SK-N-SH treated with all-trans-retinoic acid at 6 μM for 48 hours (cell line): Measurements from ENCODE around the gene PRRC2B.

Source experiments
- ATAC-seq: fragments of 200-7000 bp; cut with Tn5 transposase; 3 replicates; pipeline ENCODE4 v1.9.1; 2020; ENCODE audit warnings: mild to moderate bottlenecking, moderate library complexity
- ARNTL ChIP-seq: fragments of 450-650 bp; formaldehyde crosslinking; IDR thresholded peaks from 2 replicates; pipeline ENCODE4 v1.5.0; 2020; ENCODE audit warnings: low read depth, mild to moderate bottlenecking, moderate library complexity, borderline replicate concordance
- CSDC2 ChIP-seq: fragments of 250-450 bp; sonication (Bioruptor Pico); IDR thresholded peaks from 2 replicates; pipeline ENCODE4 v1.5.0; 2020; ENCODE audit warnings: mild to moderate bottlenecking, moderate library complexity
- ESRRG ChIP-seq: fragments of 250-450 bp; sonication (Bioruptor Pico); IDR thresholded peaks from 2 replicates; pipeline ENCODE4 v1.6.1; 2021; ENCODE audit warnings: mild to moderate bottlenecking
- ISL1 ChIP-seq: fragments of 250-450 bp; sonication (Bioruptor Pico); IDR thresholded peaks from 2 replicates; pipeline ENCODE4 v2.1.2; 2022; ENCODE audit warnings: mild to moderate bottlenecking, moderate library complexity
- OSR1 ChIP-seq: fragments of 250-450 bp; sonication (Bioruptor Pico); IDR thresholded peaks from 2 replicates; pipeline ENCODE4 v1.8.0; 2022; ENCODE audit warnings: moderate library complexity, mild to moderate bottlenecking, inconsistent platforms
- PPARA ChIP-seq: fragments of 250-450 bp; sonication (Bioruptor Pico); IDR thresholded peaks from 2 replicates; pipeline ENCODE4 v1.5.0; 2020; ENCODE audit warnings: mild to moderate bottlenecking, borderline replicate concordance
- RARB ChIP-seq: fragments of 250-450 bp; sonication (Bioruptor Pico); IDR thresholded peaks from 2 replicates; pipeline ENCODE4 v1.8.0; 2021; ENCODE audit warnings: mild to moderate bottlenecking, moderate library complexity
- SNAI2 ChIP-seq: fragments of 250-450 bp; sonication (Bioruptor Pico); IDR thresholded peaks from 2 replicates; pipeline ENCODE4 v1.5.0; 2020; ENCODE audit warnings: mild to moderate bottlenecking, moderate library complexity
- TCF4 ChIP-seq: fragments of 250-450 bp; sonication (Bioruptor Pico); IDR thresholded peaks from 2 replicates; pipeline ENCODE4 v1.8.0; 2021; ENCODE audit warnings: mild to moderate bottlenecking, moderate library complexity, borderline replicate concordance
- ZC3H10 ChIP-seq: fragments of 250-450 bp; sonication (Bioruptor Pico); IDR thresholded peaks from 2 replicates; pipeline ENCODE4 v1.5.1; 2021; ENCODE audit warnings: mild to moderate bottlenecking, moderate library complexity
- ZFP3 ChIP-seq: fragments of 250-450 bp; sonication (Bioruptor Pico); IDR thresholded peaks from 2 replicates; pipeline ENCODE4 v1.5.0; 2020; ENCODE audit warnings: mild to moderate bottlenecking, moderate library complexity
- ZFP30 ChIP-seq: fragments of 450-650 bp; formaldehyde crosslinking; IDR thresholded peaks from 2 replicates; pipeline ENCODE4 v1.5.0; 2022; ENCODE audit warnings: mild to moderate bottlenecking, moderate library complexity
- ZNF565 ChIP-seq: fragments of 450-650 bp; formaldehyde crosslinking; conservative IDR thresholded peaks from 2 replicates; pipeline ENCODE4 v1.5.0; 2020; ENCODE audit warnings: low read depth, mild to moderate bottlenecking, moderate library complexity
- TF ChIP-seq, protein P1 (sequence below): fragments of 250-450 bp; sonication (Bioruptor Pico); IDR thresholded peaks from 2 replicates; pipeline ENCODE4 v1.5.1; 2021; ENCODE audit warnings: mild to moderate bottlenecking, moderate library complexity
- TF ChIP-seq, protein P2 (sequence below): fragments of 250-450 bp; sonication (Bioruptor Pico); IDR thresholded peaks from 2 replicates; pipeline ENCODE4 v1.8.0; 2020; ENCODE audit warnings: mild to moderate bottlenecking, moderate library complexity, borderline replicate concordance
- TF ChIP-seq, protein P3 (sequence below): fragments of 250-450 bp; sonication (Bioruptor Pico); IDR thresholded peaks from 2 replicates; pipeline ENCODE4 v1.5.1; 2020; ENCODE audit warnings: low read depth, mild to moderate bottlenecking, moderate library complexity
- TF ChIP-seq, protein P4 (sequence below): fragments of 250-450 bp; sonication (Bioruptor Pico); IDR thresholded peaks from 2 replicates; pipeline ENCODE4 v1.5.0; 2020; ENCODE audit warnings: mild to moderate bottlenecking, moderate library complexity
- TF ChIP-seq, protein P5 (sequence below): fragments of 250-450 bp; sonication (Bioruptor Pico); IDR thresholded peaks from 2 replicates; pipeline ENCODE4 v1.8.0; 2021; ENCODE audit warnings: low read depth, mild to moderate bottlenecking, moderate library complexity, borderline replicate concordance

The PRRC2B gene

DNA sequence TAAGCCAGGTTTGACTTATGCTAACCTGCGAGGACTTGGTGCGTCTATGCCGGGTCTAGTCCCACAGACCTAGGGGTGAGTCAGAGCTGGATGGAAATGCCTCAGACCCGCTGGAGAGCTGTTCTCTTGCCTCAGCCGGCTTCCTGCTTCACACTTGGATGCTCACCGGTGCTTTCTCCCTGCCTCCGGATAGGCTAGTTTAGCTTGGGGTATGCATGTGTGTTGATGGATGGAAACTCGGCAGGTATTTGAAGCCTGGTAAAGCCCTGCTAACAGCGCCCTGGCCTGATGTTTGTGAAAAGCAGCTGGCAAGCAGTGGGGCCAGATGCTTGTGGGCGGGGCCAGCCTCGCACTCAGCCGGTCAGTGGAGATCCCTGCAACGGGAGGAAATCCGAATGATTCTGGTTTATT is 29.3 kb downstream of the PRRC2B start:
- peak; percentile 92 for ATAC-seq
- TF ChIP-seq TCF4 (CRISPR knock-in tag) (0 out of 2 replicates have a peak, but pooled peaks have one; percentile 9), ARNTL (no peak)

DNA sequence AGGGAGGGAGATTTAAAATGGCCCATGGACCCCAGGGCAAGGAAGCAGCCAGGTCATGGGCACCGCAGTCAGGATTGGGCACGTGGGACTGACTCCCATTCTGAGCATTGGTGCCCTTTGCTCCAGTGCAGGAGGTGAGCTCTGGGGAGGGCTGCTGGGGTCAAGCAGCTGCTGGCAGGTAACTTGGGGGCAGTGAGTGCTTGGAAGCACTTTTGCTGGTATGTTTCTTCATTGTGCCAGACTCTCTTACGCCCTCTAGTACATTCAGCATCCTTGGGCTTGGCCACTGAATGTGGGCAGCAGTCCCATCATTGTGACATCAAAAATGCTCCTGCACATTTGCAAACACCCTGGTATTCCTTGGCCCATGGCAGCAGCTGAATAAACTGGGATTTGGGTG is 32.7 kb downstream of the PRRC2B start:
- no peak for ATAC-seq
- TF ChIP-seq ESRRG (CRISPR knock-in tag) (no peak), ZFP3 (CRISPR knock-in tag) (no peak), SNAI2 (CRISPR knock-in tag) (no peak), CSDC2 (no peak), ZC3H10 (CRISPR knock-in tag) (no peak)
- TF ChIP-seq, protein P1, sequence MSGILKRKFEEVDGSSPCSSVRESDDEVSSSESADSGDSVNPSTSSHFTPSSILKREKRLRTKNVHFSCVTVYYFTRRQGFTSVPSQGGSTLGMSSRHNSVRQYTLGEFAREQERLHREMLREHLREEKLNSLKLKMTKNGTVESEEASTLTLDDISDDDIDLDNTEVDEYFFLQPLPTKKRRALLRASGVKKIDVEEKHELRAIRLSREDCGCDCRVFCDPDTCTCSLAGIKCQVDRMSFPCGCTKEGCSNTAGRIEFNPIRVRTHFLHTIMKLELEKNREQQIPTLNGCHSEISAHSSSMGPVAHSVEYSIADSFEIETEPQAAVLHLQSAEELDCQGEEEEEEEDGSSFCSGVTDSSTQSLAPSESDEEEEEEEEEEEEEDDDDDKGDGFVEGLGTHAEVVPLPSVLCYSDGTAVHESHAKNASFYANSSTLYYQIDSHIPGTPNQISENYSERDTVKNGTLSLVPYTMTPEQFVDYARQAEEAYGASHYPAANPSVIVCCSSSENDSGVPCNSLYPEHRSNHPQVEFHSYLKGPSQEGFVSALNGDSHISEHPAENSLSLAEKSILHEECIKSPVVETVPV (CRISPR knock-in tag): no peak
- TF ChIP-seq, protein P2, sequence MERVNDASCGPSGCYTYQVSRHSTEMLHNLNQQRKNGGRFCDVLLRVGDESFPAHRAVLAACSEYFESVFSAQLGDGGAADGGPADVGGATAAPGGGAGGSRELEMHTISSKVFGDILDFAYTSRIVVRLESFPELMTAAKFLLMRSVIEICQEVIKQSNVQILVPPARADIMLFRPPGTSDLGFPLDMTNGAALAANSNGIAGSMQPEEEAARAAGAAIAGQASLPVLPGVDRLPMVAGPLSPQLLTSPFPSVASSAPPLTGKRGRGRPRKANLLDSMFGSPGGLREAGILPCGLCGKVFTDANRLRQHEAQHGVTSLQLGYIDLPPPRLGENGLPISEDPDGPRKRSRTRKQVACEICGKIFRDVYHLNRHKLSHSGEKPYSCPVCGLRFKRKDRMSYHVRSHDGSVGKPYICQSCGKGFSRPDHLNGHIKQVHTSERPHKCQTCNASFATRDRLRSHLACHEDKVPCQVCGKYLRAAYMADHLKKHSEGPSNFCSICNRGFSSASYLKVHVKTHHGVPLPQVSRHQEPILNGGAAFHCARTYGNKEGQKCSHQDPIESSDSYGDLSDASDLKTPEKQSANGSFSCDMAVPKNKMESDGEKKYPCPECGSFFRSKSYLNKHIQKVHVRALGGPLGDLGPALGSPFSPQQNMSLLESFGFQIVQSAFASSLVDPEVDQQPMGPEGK (CRISPR knock-in tag): no peak

DNA sequence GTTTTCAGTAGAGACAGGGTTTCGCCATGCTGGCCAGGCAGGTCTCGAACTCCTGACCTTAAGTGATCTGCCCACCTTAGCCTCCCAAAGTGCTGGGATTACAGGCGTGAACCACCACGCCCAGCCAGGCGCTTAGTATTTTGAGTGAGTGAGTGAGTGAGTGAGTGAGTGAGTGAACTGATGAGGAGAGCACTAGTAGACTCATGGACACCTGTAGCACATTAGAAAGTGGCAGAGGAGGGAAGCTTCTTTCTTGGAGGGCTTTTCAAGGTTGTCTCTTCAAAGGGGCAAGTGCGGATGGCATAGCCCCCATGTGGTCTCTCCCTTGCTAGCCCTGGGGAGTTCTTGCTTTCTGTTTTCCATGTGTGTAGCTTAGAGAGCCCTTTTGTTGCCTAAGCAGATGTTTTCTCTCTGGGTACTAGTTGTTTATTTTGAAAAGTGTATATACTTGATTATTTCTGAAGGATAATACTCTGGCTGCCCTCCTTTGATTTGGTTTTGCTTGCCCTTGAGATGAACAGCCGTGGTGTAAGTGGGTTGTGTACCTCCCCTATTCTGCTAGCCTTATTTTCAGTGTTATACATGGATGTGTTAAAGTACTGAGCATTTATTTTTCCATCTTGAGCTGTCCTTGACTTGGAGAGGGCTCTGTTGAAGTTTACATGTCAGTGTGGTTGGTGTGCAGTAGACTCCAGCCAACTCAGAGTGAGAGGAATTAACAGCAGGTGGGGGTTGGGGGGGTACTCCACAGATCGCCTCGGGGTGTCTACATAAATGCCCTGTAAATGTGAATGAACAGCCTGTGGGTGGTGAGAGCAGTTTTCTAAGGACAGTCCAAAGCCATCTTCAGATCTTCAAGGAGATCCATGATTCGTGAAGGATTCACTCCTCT is 35.5 kb downstream of the PRRC2B start:
- TF ChIP-seq SNAI2 (CRISPR knock-in tag) (no peak), CSDC2 (no peak), PPARA (CRISPR knock-in tag) (no peak), ISL1 (CRISPR knock-in tag) (no peak), ARNTL (no peak), OSR1 (CRISPR knock-in tag) (no peak), TCF4 (CRISPR knock-in tag) (no peak), RARB (CRISPR knock-in tag) (no peak), ZNF565 (CRISPR knock-in tag) (no peak), ZFP30 (CRISPR knock-in tag) (no peak)
- TF ChIP-seq, protein P3, sequence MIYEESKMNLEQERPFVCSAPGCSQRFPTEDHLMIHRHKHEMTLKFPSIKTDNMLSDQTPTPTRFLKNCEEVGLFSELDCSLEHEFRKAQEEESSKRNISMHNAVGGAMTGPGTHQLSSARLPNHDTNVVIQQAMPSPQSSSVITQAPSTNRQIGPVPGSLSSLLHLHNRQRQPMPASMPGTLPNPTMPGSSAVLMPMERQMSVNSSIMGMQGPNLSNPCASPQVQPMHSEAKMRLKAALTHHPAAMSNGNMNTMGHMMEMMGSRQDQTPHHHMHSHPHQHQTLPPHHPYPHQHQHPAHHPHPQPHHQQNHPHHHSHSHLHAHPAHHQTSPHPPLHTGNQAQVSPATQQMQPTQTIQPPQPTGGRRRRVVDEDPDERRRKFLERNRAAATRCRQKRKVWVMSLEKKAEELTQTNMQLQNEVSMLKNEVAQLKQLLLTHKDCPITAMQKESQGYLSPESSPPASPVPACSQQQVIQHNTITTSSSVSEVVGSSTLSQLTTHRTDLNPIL (CRISPR knock-in tag): no peak
- TF ChIP-seq, protein P2 (CRISPR knock-in tag): no peak
- TF ChIP-seq, protein P4, sequence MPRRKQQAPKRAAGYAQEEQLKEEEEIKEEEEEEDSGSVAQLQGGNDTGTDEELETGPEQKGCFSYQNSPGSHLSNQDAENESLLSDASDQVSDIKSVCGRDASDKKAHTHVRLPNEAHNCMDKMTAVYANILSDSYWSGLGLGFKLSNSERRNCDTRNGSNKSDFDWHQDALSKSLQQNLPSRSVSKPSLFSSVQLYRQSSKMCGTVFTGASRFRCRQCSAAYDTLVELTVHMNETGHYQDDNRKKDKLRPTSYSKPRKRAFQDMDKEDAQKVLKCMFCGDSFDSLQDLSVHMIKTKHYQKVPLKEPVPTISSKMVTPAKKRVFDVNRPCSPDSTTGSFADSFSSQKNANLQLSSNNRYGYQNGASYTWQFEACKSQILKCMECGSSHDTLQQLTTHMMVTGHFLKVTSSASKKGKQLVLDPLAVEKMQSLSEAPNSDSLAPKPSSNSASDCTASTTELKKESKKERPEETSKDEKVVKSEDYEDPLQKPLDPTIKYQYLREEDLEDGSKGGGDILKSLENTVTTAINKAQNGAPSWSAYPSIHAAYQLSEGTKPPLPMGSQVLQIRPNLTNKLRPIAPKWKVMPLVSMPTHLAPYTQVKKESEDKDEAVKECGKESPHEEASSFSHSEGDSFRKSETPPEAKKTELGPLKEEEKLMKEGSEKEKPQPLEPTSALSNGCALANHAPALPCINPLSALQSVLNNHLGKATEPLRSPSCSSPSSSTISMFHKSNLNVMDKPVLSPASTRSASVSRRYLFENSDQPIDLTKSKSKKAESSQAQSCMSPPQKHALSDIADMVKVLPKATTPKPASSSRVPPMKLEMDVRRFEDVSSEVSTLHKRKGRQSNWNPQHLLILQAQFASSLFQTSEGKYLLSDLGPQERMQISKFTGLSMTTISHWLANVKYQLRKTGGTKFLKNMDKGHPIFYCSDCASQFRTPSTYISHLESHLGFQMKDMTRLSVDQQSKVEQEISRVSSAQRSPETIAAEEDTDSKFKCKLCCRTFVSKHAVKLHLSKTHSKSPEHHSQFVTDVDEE: no peak
- TF ChIP-seq, protein P5, sequence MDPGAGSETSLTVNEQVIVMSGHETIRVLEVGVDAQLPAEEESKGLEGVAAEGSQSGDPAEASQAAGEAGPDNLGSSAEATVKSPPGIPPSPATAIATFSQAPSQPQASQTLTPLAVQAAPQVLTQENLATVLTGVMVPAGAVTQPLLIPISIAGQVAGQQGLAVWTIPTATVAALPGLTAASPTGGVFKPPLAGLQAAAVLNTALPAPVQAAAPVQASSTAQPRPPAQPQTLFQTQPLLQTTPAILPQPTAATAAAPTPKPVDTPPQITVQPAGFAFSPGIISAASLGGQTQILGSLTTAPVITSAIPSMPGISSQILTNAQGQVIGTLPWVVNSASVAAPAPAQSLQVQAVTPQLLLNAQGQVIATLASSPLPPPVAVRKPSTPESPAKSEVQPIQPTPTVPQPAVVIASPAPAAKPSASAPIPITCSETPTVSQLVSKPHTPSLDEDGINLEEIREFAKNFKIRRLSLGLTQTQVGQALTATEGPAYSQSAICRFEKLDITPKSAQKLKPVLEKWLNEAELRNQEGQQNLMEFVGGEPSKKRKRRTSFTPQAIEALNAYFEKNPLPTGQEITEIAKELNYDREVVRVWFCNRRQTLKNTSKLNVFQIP: no peak
- TF ChIP-seq, all 23 proteins: peak for 0
- ATAC-seq: no peak
